ENCODE data around the gene CDK14.

DNA sequence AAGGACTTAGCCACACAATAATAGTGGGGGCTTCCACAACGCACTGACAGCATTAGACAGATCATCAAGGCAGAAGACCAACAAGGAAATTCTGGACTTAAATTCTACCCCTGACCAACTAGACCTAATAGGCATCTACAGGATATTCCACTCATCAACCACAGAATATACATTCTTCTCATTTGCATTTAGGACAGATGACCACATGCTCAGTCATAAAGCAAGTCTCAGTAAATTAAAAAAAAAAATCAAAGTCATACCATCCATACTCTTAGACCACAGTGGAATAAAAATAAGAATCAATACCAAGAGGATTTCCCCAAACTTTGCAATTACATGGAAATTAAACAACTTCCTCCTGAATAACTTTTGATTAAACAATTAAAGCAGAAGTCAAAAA lies 155.9 kb downstream of the CDK14 start:
- TF ChIP-seq, protein P1, sequence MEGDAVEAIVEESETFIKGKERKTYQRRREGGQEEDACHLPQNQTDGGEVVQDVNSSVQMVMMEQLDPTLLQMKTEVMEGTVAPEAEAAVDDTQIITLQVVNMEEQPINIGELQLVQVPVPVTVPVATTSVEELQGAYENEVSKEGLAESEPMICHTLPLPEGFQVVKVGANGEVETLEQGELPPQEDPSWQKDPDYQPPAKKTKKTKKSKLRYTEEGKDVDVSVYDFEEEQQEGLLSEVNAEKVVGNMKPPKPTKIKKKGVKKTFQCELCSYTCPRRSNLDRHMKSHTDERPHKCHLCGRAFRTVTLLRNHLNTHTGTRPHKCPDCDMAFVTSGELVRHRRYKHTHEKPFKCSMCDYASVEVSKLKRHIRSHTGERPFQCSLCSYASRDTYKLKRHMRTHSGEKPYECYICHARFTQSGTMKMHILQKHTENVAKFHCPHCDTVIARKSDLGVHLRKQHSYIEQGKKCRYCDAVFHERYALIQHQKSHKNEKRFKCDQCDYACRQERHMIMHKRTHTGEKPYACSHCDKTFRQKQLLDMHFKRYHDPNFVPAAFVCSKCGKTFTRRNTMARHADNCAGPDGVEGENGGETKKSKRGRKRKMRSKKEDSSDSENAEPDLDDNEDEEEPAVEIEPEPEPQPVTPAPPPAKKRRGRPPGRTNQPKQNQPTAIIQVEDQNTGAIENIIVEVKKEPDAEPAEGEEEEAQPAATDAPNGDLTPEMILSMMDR (IDR thresholded peaks at IDR 0.05) = no peak
- TF ChIP-seq EP300 (IDR thresholded peaks at IDR 0.05) (no peak), POLR2A (IDR thresholded peaks at IDR 0.05) (no peak)
